Mesenchymal stem cell (in vitro differentiated cells and primary cell): ENCODE data around the gene RAB8B.

ENCODE experiments used
- DNase-seq: peaks from one replicate; pipeline ENCODE4 v3.0.0-alpha.2; 2013
- H2AFZ ChIP-seq: one replicate; pipeline ENCODE4 v1.6.1; 2013; ENCODE audit warnings: low read depth, mild to moderate bottlenecking, control low read depth, inconsistent platforms, low read length, moderate library complexity
- H2AK5ac ChIP-seq: 2 replicates; pipeline ENCODE4 v1.6.1; 2013; ENCODE audit warnings: low read length, moderate library complexity, mild to moderate bottlenecking, inconsistent platforms; ENCODE audit not compliant: severe bottlenecking
- H2BK120ac ChIP-seq: one replicate; pipeline ENCODE4 v1.6.1; 2013; ENCODE audit warnings: low read depth, mild to moderate bottlenecking, inconsistent platforms, low read length, moderate library complexity
- H2BK12ac ChIP-seq, 2 experiments: one replicate each; pipeline ENCODE4 v1.6.1; 2013; ENCODE audit warnings: inconsistent platforms in 2 of 2, low read length in 2 of 2, mild to moderate bottlenecking in 2 of 2, moderate library complexity in 2 of 2, control low read depth in 1 of 2
- H2BK15ac ChIP-seq: one replicate; pipeline ENCODE4 v1.6.1; 2013; ENCODE audit warnings: mild to moderate bottlenecking, low read depth, inconsistent platforms; ENCODE audit not compliant: poor library complexity, severe bottlenecking
- H2BK5ac ChIP-seq: 2 replicates; pipeline ENCODE4 v1.6.1; 2013; ENCODE audit warnings: low read depth, mild to moderate bottlenecking, low read length, control low read depth, inconsistent platforms; ENCODE audit not compliant: poor library complexity, severe bottlenecking
- H3K14ac ChIP-seq, 2 experiments: one replicate each; pipeline ENCODE4 v1.6.1; 2013; ENCODE audit warnings: inconsistent platforms in 2 of 2, low read length in 2 of 2, control low read depth in 1 of 2, mild to moderate bottlenecking in 1 of 2, moderate library complexity in 1 of 2
- H3K18ac ChIP-seq, 2 experiments: one replicate each; pipeline ENCODE4 v1.6.1; 2013; ENCODE audit warnings: inconsistent platforms in 2 of 2, low read length in 2 of 2, control low read depth in 1 of 2, low read depth in 1 of 2, mild to moderate bottlenecking in 1 of 2
- H3K23ac ChIP-seq, 2 experiments: one replicate each; pipeline ENCODE4 v1.6.1; 2013; ENCODE audit warnings: inconsistent platforms in 2 of 2, low read length in 2 of 2, mild to moderate bottlenecking in 2 of 2, moderate library complexity in 2 of 2, control low read depth in 1 of 2
- H3K27ac ChIP-seq: 2 replicates; pipeline ENCODE4 v1.5.1; 2013; ENCODE audit warnings: mild to moderate bottlenecking, moderate library complexity, low read length, control low read depth, inconsistent platforms; ENCODE audit not compliant: poor library complexity, severe bottlenecking
- H3K27me3 ChIP-seq, 2 experiments: 2 replicates each; pipeline versions ENCODE4 v1.6.1 to v1.7.0; 2013; ENCODE audit warnings: low read length in 2 of 2, mild to moderate bottlenecking in 2 of 2, moderate library complexity in 2 of 2, control low read depth in 1 of 2, inconsistent platforms in 1 of 2; ENCODE audit not compliant: control insufficient read depth in 1 of 2, insufficient read depth in 1 of 2
- H3K36me3 ChIP-seq, 2 experiments: 2 replicates each; pipeline versions ENCODE4 v1.6.1 to v1.7.0; 2013; ENCODE audit warnings: low read length in 2 of 2, control low read depth in 1 of 2, inconsistent platforms in 1 of 2, low read depth in 1 of 2, mild to moderate bottlenecking in 1 of 2; ENCODE audit not compliant: insufficient read depth in 2 of 2, control insufficient read depth in 1 of 2
- H3K4ac ChIP-seq, 2 experiments: one replicate each; pipeline ENCODE4 v1.6.1; 2013; ENCODE audit warnings: inconsistent platforms in 2 of 2, low read length in 2 of 2, mild to moderate bottlenecking in 2 of 2, moderate library complexity in 2 of 2, control low read depth in 1 of 2, low read depth in 1 of 2
- H3K4me1 ChIP-seq: 2 replicates; pipeline ENCODE4 v1.6.1; 2013; ENCODE audit warnings: low read depth, low read length, control low read depth; ENCODE audit not compliant: control insufficient read depth, insufficient read depth
- H3K4me2 ChIP-seq: 2 replicates; pipeline ENCODE4 v1.6.1; 2013; ENCODE audit warnings: low read length, mild to moderate bottlenecking, inconsistent platforms; ENCODE audit not compliant: poor library complexity, severe bottlenecking
- H3K4me3 ChIP-seq, 2 experiments: 2 replicates each; pipeline versions ENCODE4 v1.5.1 to v1.7.0; 2013; ENCODE audit warnings: low read length in 2 of 2, mild to moderate bottlenecking in 2 of 2, control low read depth in 1 of 2, low read depth in 1 of 2; ENCODE audit not compliant: insufficient read depth in 1 of 2
- H3K79me1 ChIP-seq: replicated peaks from 2 replicates; pipeline ENCODE4 v1.6.1; 2013; ENCODE audit warnings: mild to moderate bottlenecking, control low read depth, low read length, inconsistent platforms; ENCODE audit not compliant: poor library complexity, severe bottlenecking
- H3K9ac ChIP-seq: 2 replicates; pipeline ENCODE4 v1.7.0; 2013; ENCODE audit warnings: mild to moderate bottlenecking, low read length, moderate library complexity
- H3K9me3 ChIP-seq: 2 replicates; pipeline ENCODE4 v1.7.0; 2013; ENCODE audit warnings: mild to moderate bottlenecking, low read length; ENCODE audit not compliant: control insufficient read depth
- H4K8ac ChIP-seq: one replicate; pipeline ENCODE4 v1.6.1; 2013; ENCODE audit warnings: inconsistent platforms, mild to moderate bottlenecking, low read length, moderate library complexity
- H4K91ac ChIP-seq: one replicate; pipeline ENCODE4 v1.6.1; 2013; ENCODE audit warnings: mild to moderate bottlenecking, low read length, inconsistent platforms
- WGBS: methylation state at CpG from one replicate; pipeline ENCODE4 v1.1.7; 2013; ENCODE audit warnings: mixed read lengths; 5-methylcytosine and 5-hydroxymethylcytosine counted together

The RAB8B gene

DNA sequence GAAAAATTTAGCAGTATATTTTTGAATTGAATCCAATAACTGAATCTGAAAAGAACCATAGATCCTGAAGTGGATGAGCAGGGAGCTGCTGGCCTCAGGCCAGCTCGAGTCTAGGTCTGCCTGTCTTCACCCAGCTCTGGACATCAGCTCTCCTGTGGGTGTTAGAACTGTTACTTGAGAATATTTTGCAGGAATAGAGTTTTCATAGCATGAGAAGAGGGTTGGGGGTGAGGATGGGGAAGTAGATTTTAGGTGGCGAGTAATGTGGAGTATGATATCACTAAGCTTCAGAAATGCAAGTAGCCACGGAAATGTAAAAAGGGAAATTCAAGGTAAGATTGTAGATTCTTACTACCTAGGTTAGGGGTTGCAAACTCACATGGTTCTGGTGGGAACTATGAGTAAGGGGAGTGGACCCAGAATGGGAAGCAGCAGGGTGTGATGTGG is 6.2 kb downstream of the RAB8B start:
- Histone ChIP-seq H3K14ac (no peak overlapping the region), H3K27me3 (no peaks in the 10 kb centered on the region), H2AK5ac (no peak overlapping the region), H3K27ac (no peak overlapping the region), H3K4me1 (peaks cover 1% of the 10 kb centered on the region), H2BK12ac (no peak overlapping the region), H3K4ac (no peak overlapping the region), H2BK120ac (no peak overlapping the region), H4K8ac (no peak overlapping the region), H3K18ac (no peak overlapping the region), H2BK15ac (no peak overlapping the region), H3K4me3 (no peak overlapping the region), H2AFZ (no peak overlapping the region), H3K9ac (no peak overlapping the region), H3K4me2 (no peak overlapping the region), H3K79me1 (peaks cover 6% of the 10 kb centered on the region), H4K91ac (no peak overlapping the region), H3K23ac (no peak overlapping the region), H3K36me3 (no peaks in the 10 kb centered on the region), H2BK5ac (no peak overlapping the region), H3K9me3 (no peaks in the 10 kb centered on the region)
- 94% methylated on average over 3 of the region's 3 CpGs for WGBS
- no peak for DNase-seq

GRCh38 chr15:63196842-63197241 is 7.4 kb downstream of the RAB8B start:
- Histone ChIP-seq H2AFZ (no peak overlapping the region), H3K79me1 (peaks cover 10% of the 10 kb centered on the region), H2BK5ac (no peak overlapping the region), H3K4me2 (no peak overlapping the region), H3K4ac (no peak overlapping the region), H3K27ac (no peak overlapping the region), H4K91ac (no peak overlapping the region), H3K36me3 (no peaks in the 10 kb centered on the region), H3K27me3 (no peaks in the 10 kb centered on the region), H2AK5ac (no peak overlapping the region), H3K23ac (no peak overlapping the region), H4K8ac (no peak overlapping the region), H3K9ac (no peak overlapping the region), H3K18ac (no peak overlapping the region), H3K9me3 (no peaks in the 10 kb centered on the region), H3K14ac (no peak overlapping the region), H2BK120ac (no peak overlapping the region), H3K4me3 (no peak overlapping the region), H2BK15ac (no peak overlapping the region), H2BK12ac (peak overlapping the region in 1 of 2 experiments; percentile 79), H3K4me1 (peaks cover 1% of the 10 kb centered on the region)
- no CpG with 5 or more reads among the region's 1 CpG for WGBS
- DNase-seq, result no peak

GRCh38 chr15:63197626-63198025 is 8.2 kb downstream of the RAB8B start:
- Histone ChIP-seq H3K79me1 (peaks cover 10% of the 10 kb centered on the region), H3K14ac (no peak overlapping the region), H2BK12ac (peak overlapping the region in 1 of 2 experiments; percentile 41), H3K4me1 (peaks cover 1% of the 10 kb centered on the region), H3K9ac (no peak overlapping the region), H3K4ac (no peak overlapping the region), H3K27me3 (no peaks in the 10 kb centered on the region), H2AFZ (no peak overlapping the region), H4K8ac (no peak overlapping the region), H2AK5ac (no peak overlapping the region), H2BK120ac (no peak overlapping the region), H3K23ac (no peak overlapping the region), H3K27ac (no peak overlapping the region), H3K4me2 (no peak overlapping the region), H3K4me3 (no peak overlapping the region), H3K36me3 (no peaks in the 10 kb centered on the region), H2BK15ac (no peak overlapping the region), H4K91ac (no peak overlapping the region), H3K18ac (peak overlapping the region in 1 of 2 experiments; percentile 37), H2BK5ac (no peak overlapping the region), H3K9me3 (no peaks in the 10 kb centered on the region)
- no CpG with 5 or more reads among the region's 1 CpG for WGBS
- no peak for DNase-seq

DNA sequence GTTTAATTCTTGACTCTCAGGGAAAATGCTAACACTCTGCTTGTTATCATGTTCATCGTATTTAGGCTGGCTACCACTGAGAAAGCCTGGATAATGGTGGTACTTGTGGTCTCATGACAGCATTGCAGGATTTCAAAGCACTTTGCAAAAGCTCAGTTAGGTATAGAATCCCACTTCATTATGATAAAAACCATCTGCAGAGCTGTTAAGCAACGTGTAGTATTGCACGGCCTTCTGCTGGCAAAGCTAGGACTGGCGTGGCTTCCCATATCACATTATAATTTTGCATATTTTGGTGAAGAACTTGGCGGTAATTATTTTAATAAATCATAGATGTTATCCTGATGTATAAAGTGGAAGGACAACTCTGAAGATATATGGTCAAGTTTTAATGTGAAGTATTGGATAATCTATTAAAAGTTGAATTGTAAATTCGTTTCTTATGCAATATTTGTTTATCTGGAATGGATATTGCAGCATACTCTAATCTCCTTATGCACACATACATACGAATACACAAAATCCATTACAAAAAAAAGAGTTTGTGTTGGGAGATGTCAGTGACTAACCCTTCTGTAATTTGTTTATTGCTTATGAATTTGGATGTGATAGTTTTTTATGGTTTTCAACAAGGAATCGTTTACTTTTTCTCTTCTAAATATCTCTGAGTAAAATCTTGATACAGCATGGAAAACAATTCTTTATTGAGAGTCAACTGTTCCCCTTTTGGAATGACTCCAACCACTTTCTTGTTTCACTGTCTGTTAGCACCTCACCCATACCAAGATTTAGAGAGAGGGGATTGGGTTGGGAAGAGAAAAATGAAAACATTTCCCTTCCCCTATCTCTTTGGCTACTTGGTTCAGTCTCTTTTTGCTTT is 9.2 kb downstream of the RAB8B start:
- Histone ChIP-seq H3K4me1 (peaks cover 4% of the 10 kb centered on the region), H2AFZ (no peak overlapping the region), H2BK5ac (no peak overlapping the region), H3K4me2 (no peak overlapping the region), H3K4ac (no peak overlapping the region), H4K8ac (no peak overlapping the region), H3K27ac (no peak overlapping the region), H3K36me3 (no peaks in the 10 kb centered on the region), H3K14ac (no peak overlapping the region), H4K91ac (no peak overlapping the region), H2BK120ac (no peak overlapping the region), H3K18ac (no peak overlapping the region), H3K9me3 (no peaks in the 10 kb centered on the region), H3K9ac (peak overlapping the region; percentile 10), H2BK15ac (no peak overlapping the region), H2AK5ac (no peak overlapping the region), H3K4me3 (peak overlapping the region in 1 of 2 experiments; percentile 6), H3K27me3 (no peaks in the 10 kb centered on the region), H3K79me1 (peaks cover 10% of the 10 kb centered on the region), H2BK12ac (no peak overlapping the region), H3K23ac (no peak overlapping the region)
- WGBS, result 56% methylated on average over 4 of the region's 8 CpGs
- peak; percentile 66 for DNase-seq
